Mammary epithelial cell (primary cell): ENCODE measurements around the gene GLO1.

Source experiments
- EZH2 ChIP-seq: IDR thresholded peaks from 2 replicates; pipeline ENCODE4 v1.6.1; 2012; ENCODE audit warnings: low read length, inconsistent platforms, borderline replicate concordance
- TF ChIP-seq, protein P1 (sequence below), 2 donors: IDR thresholded peaks in 1 of 2; conservative IDR thresholded peaks in 1 of 2; 2 replicates each; pipeline ENCODE4 v1.5.1; 2011 to 2012; ENCODE audit warnings: inconsistent platforms in 2 of 2, low read length in 2 of 2, mild to moderate bottlenecking in 2 of 2, control low read depth in 1 of 2, low read depth in 1 of 2; ENCODE audit not compliant: insufficient read depth in 1 of 2; ENCODE audit errors: extremely low read depth in 1 of 2

DNA sequence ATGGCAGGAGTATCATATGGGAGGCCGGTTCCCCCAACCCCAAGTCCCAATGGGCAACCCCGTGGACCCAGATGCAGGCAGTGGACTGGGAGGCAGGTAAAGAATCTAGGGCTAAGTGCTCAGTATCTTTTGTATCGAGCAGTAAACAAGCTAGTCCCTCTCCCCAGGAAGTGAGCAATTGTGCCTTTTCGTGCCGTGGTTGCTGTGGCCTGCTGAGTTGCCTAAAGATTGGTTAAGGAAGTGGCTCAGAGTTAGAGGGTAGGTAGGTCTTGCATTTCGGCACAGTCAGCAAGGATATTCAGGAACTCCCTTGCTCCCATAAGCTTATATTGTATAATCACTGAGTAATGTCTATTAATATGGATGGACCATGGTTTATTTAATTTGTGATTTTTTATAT, 10.9 kb upstream of the GLO1 start:
- TF ChIP-seq, protein P1, sequence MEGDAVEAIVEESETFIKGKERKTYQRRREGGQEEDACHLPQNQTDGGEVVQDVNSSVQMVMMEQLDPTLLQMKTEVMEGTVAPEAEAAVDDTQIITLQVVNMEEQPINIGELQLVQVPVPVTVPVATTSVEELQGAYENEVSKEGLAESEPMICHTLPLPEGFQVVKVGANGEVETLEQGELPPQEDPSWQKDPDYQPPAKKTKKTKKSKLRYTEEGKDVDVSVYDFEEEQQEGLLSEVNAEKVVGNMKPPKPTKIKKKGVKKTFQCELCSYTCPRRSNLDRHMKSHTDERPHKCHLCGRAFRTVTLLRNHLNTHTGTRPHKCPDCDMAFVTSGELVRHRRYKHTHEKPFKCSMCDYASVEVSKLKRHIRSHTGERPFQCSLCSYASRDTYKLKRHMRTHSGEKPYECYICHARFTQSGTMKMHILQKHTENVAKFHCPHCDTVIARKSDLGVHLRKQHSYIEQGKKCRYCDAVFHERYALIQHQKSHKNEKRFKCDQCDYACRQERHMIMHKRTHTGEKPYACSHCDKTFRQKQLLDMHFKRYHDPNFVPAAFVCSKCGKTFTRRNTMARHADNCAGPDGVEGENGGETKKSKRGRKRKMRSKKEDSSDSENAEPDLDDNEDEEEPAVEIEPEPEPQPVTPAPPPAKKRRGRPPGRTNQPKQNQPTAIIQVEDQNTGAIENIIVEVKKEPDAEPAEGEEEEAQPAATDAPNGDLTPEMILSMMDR (conservative IDR thresholded peaks at IDR 0.05 in 1 of 2, IDR thresholded peaks at IDR 0.05 in 1 of 2; ENCODE audit: extremely low read depth in 1 of 2, insufficient read depth in 1 of 2, low read depth in 1 of 2, low read length in 2 of 2), result no peak
- no peak for TF ChIP-seq EZH2
